ENCODE data around the gene AFF4. TPM values are rescaled to one million over a fixed set of nuclear protein-coding genes. Genes with fewer than 3 reads are reported as not detected.
A peak's percentile ranks its signal among the peaks of the same experiment; 100 is the strongest.

Gene AFF4
- polyA plus RNA-seq, 1 experiment: 62.3 TPM

- H3K9me3 ChIP-seq (ENCODE audit: control insufficient read depth, insufficient read depth, low read length): no peaks in the 10 kb centered on the region
- CTCF ChIA-PET: interaction anchor here (0.6 to 2.6 kb wide), 20 partner anchors 8 to 497 kb away, joined by 3 to 35 read pairs (median 6); partner anchors contain the start of genes GDF9, LEAP2, SHROOM1 and UQCRQ
- POLR2A ChIA-PET: interaction anchor here (0.5 kb wide), 1 partner anchor 96 kb away, joined by 7 read pairs; no protein-coding TSS in a partner anchor
- no peak overlapping the region for H3K27ac ChIP-seq (ENCODE audit: low read depth, low read length)
- no peaks in the 10 kb centered on the region for H3K27me3 ChIP-seq (ENCODE audit: control insufficient read depth, insufficient read depth, low read length)
- DNase-seq (ENCODE audit: low read depth, low spot score): peak; percentile 33
- TF ChIP-seq CTCF (IDR thresholded peaks at IDR 0.05; ENCODE audit: low read depth, low read length): peak; percentile 65
- no peak overlapping the region for H3K4me3 ChIP-seq (ENCODE audit: low read depth, low read length)
Observed at GRCh38 chr5:132883261-132883834, 80.1 kb downstream of the AFF4 start.

GRCh38 chr5:132877938-132878337 lies 85.5 kb downstream of the AFF4 start:
- Histone ChIP-seq H3K9me3 (ENCODE audit: control insufficient read depth, insufficient read depth, low read length) (no peaks in the 10 kb centered on the region), H3K27ac (ENCODE audit: low read depth, low read length) (no peak overlapping the region), H3K4me3 (ENCODE audit: low read depth, low read length) (no peak overlapping the region), H3K27me3 (ENCODE audit: control insufficient read depth, insufficient read depth, low read length) (no peaks in the 10 kb centered on the region)
- no peak for DNase-seq (ENCODE audit: low read depth, low spot score)
- no peak for TF ChIP-seq CTCF (IDR thresholded peaks at IDR 0.05; ENCODE audit: low read depth, low read length)
- POLR2A ChIA-PET: no interaction called here
- CTCF ChIA-PET: interaction anchor here (0.5 to 1.0 kb wide), 3 partner anchors 56 to 193 kb away, joined by 3 read pairs; no protein-coding TSS in a partner anchor

GRCh38 chr5:132877466-132877865 lies 86.0 kb downstream of the AFF4 start:
- Histone ChIP-seq H3K9me3 (ENCODE audit: control insufficient read depth, insufficient read depth, low read length) (no peaks in the 10 kb centered on the region), H3K27ac (ENCODE audit: low read depth, low read length) (no peak overlapping the region), H3K27me3 (ENCODE audit: control insufficient read depth, insufficient read depth, low read length) (no peaks in the 10 kb centered on the region), H3K4me3 (ENCODE audit: low read depth, low read length) (no peak overlapping the region)
- ChIA-PET POLR2A (no interaction called here), CTCF (interaction anchor here (0.5 to 1.0 kb wide), 3 partner anchors 56 to 194 kb away, joined by 3 read pairs; no protein-coding TSS in a partner anchor)
- DNase-seq (ENCODE audit: low read depth, low spot score): no peak
- TF ChIP-seq CTCF (IDR thresholded peaks at IDR 0.05; ENCODE audit: low read depth, low read length): no peak

GRCh38 chr5:132876020-132876759 lies 87.2 kb downstream of the AFF4 start:
- POLR2A ChIA-PET: no interaction called here
- Histone ChIP-seq H3K27ac (ENCODE audit: low read depth, low read length) (no peak overlapping the region), H3K9me3 (ENCODE audit: control insufficient read depth, insufficient read depth, low read length) (no peaks in the 10 kb centered on the region), H3K4me3 (ENCODE audit: low read depth, low read length) (no peak overlapping the region), H3K27me3 (ENCODE audit: control insufficient read depth, insufficient read depth, low read length) (no peaks in the 10 kb centered on the region)
- CTCF ChIA-PET: no interaction called here
- TF ChIP-seq CTCF (IDR thresholded peaks at IDR 0.05; ENCODE audit: low read depth, low read length): no peak
- DNase-seq (ENCODE audit: low read depth, low spot score): no peak

- Histone ChIP-seq H3K27me3 (ENCODE audit: control insufficient read depth, insufficient read depth, low read length) (no peaks in the 10 kb centered on the region), H3K4me3 (ENCODE audit: low read depth, low read length) (no peak overlapping the region), H3K9me3 (ENCODE audit: control insufficient read depth, insufficient read depth, low read length) (no peaks in the 10 kb centered on the region), H3K27ac (ENCODE audit: low read depth, low read length) (no peak overlapping the region)
- DNase-seq (ENCODE audit: low read depth, low spot score): no peak
- no peak for TF ChIP-seq CTCF (IDR thresholded peaks at IDR 0.05; ENCODE audit: low read depth, low read length)
- CTCF ChIA-PET: interaction anchor here (2.4 kb wide), 1 partner anchor 9 kb away, joined by 8 read pairs; no protein-coding TSS in a partner anchor
- POLR2A ChIA-PET: no interaction called here
Observed at GRCh38 chr5:132873930-132874271, 89.5 kb downstream of the AFF4 start.
